ENCODE data around the gene TENM3.

TENM3 gene

DNA sequence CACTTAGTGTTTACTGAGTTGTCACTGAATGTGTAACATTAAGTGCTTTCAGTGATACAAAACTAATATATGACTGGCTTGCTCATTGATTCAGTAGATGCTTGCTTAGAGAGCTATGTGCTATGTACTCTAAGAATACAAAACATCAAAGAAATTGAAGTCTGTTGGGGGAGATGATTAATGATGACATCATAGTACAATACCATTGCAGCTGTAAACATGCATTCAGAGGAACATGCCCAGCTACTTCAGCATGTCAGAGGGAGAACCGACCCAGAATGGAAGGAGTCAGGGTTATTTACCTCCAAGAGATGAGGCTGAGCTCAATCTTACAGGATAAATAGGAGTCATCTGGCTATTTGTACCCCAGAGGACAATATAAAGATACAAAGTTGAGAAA lies 290.8 kb downstream of the TENM3 start:
- DNase-seq: no peak

DNA sequence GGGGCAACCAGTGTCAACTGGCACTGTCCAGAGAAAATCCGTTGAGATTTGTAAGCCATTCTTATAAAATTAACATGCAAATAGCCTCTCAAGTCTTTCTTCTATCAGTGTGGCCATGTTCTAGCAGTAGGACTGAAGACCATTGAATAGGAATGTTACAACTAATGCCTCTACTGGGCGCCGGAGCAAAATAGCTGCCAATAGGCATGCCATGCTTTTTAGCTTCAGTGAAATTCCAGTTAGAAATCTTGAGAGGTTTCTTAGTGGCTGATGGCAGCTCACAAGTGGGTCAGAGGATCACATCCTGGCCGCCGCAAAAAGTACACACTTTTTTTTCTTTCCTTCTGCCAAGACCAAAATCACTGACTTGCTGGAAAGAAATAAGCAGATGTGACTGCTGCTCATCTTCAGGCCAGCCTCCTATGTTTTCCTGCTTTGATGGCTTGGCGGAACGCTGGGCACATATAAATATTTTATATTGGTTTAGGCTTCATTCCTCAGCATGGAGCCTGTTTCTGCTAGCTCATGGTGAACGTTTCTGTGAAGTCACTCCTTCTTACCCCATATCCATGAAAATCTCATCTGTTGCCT lies 293.1 kb downstream of the TENM3 start:
- no peak for DNase-seq

DNA sequence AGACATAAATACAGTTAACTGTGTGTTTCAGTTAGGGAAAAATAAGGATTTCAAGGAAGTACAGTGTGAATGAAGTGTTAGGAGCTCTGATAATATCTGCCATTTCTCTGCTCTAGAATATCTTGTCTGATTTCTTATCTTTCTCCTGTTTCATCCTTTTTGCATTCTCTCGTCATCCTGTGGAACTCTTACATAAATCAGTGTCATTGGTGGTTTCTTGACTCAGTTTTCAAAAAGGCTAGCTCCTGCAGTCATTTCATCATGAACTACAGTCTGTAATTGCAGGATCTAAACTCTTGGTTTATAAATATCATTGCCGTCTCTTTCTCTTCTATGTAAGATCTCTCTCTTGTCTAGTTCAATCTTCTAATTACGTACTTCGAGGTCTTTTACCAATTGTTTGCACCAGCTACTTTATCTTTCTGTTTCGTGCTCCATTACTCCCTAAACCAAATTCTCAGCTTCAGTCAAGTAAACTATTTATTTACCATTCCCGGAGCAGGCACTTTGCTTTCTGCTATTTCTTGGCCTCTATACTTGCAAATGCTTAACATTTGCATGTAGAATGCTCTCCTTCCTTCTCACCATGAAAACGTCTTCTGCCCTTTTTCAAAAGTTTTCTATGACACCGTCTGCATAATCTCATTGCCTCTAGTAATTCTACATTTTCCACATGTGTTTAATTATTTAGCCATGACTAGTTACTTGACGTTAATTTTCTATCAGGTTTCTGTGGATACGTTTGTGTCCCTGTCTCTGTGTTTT lies 294.0 kb downstream of the TENM3 start:
- no peak for DNase-seq

DNA sequence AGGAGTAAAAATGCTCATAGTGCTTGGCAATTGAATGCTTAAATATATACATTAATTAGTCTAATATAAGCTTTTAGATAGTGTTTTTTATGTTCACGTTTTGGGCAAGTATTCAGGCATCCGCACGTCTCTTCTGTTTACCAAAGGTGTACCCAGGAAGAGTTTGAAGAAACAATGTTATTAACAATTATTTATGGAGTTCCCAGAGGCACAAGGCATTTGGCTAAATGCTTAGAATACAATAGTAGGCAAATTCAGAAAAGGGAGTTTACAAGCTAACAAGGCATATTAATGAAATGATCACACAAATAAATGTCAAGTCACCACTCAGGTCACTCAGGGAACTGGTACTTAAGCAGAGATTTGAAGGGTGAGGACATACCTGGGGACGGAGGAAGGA lies 294.8 kb downstream of the TENM3 start:
- DNase-seq: no peak

DNA sequence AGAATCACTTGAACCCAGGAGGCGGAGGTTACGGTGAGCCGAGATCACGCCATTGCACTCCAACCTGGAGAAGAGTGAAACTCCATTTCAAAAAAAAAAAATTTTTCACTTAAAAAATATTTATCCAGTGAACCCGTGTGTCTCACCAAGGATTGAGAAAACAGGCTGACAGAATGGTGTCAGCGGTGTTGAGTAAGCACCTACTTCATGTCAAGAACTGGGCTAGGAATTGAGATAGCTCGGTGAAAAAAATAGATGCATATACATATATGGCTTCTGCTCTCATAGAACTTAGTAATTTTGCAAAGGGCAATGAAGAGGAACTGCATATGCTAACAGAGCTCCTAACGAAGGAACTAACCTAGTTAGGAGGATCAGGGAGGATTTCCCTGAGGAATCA lies 297.3 kb downstream of the TENM3 start:
- no peak for DNase-seq

DNA sequence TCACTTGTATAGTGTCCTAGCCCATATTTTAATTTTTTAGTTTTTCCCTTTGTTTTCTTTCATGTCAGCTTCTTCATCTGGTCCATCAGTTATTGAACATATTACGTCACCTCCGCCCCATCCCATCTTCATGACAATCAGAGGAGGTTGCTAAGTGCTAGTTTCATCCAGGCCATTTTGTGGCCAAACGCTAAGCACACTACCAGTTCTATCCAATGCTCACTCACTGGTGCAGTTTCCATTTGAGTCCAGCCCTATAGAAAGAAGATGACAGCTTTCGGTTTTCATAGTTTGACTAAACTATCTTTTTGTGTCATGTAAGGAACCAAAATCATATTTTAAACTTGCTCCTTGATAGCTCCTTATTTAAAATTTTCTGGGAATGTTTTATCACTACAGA lies 304.2 kb downstream of the TENM3 start:
- no peak for DNase-seq

DNA sequence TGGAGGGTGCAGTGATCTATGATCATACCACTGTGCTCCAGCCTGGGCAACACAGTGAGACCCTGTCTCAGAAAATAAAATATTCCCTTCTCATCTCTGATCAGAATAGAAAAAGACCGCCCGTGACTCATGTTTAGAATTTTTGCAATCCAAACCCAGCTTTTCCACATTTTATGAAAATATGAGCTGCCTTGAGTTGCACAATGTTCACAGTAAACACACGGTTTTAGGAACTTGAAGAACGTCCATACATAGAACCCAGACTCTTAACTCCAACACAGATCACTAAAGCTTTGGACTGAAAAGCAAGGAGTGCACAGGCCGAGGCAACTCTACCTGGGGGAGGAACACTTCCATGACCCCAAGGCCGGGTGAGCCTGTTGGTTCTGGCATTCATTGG lies 305.0 kb downstream of the TENM3 start:
- no peak for DNase-seq

DNA sequence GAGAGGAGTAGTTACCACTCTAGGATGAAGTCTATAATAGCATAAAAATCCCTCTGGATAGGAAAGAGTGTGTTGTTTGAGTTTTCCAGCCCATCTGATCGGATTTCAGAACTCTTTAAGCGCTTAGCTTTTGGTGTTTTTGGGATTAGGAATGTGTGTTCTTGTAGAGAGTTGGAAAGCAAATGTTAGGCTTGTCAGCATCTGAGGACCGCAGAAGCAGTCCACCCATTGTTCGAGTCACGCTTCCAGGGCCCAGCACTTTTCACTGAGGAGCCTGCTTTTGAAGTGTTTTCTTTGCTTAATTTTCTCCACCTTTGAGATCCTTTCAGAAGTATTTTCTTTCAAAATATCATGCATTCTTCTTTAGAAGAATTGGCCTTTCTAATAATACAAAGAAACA lies 306.2 kb downstream of the TENM3 start:
- no peak for DNase-seq

DNA sequence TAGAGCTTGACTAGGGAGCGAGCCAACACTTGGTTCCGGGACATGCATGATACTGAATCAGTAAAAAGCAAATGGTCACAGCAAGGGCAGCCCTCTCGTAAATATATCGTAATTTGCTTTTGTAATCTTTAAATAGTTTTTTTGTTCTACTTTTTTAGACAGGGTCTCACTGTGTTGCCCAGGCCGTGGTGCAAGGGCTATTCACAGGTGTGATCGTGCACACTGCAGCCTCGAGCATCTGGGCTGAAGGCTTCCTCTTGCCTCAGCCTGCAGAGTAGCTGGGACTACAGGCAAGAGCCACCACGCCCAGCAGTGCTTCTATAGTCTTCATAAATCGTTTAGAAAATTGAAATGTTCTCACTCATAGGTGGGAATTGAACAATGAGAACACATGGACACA lies 309.7 kb downstream of the TENM3 start:
- DNase-seq: no peak

DNA sequence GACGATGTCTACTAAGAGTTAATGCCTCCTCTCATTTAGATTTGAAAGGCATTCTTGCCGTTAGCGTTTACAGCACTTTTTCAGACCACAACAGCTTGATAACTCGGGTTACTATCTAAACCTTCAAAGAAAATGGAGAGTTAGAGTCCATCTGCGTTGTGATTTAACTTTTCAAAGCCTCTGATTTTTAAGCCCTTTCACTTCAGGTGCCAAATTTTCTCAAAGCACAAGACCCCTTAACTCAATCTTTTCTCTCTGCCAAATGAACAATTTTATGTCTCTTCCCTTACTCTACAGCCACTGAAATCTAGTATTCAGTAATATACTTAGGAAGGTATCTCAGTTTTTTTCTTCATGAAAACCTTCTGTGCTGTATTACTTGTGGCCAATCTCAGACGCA lies 310.5 kb downstream of the TENM3 start:
- DNase-seq: no peak

DNA sequence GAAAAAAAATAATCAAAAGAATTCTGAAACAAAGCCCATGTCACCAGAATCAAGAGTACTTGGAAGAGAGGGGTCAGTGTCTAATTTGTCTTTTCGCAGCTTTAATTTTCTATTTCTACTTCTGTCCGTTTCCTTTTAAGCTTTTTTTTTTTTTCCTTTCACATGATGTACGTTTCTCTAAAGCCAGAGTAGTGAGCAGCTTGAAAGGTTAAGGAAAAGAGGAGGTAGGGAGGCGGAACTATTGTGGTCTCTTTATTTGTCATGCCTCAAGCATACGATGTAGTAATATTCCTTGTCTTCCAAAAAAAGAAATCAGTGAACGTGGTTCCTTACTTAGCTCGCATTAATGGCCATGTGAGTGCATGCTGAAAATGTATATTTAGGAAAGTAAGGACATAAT lies 311.5 kb downstream of the TENM3 start:
- no peak for DNase-seq

DNA sequence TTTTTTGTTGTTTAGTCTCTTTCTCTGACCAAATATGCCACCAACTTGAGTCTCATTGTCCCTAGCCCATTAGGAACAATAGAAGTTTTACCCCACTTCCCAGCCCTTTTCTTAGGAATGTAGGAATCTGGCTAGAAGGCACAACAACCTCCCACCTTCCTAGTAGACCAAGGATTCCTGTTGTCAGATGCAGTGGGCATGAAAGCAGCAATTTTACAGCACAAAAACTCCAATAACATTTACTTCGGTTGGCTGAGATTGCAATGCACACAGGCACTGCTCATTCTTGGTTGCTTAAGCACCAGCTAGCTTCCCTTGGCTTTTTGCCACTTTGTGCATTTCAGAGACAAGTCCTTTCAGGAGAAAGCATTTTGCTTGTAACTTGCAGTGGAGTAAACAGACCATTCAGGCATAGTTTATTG lies 312.8 kb downstream of the TENM3 start:
- no peak for DNase-seq

DNA sequence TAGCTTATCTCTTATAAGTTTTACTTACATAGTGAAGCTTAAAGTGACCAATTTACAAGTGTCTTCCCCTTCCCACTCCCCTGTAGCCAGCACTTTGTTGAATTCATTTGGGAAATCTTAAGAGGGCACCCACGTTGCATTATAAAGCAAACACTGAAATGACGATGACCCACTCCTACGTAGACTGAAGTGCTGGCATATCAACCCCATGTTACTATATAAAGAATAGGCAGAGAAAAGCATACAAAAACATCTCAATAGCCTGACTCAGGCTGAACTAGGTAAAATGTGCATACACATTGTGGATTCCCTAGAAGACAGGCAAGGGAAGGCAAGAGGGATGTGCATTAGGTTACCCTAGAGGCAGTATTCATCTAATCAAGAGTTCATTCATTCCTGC lies 313.4 kb downstream of the TENM3 start:
- no peak for DNase-seq

DNA sequence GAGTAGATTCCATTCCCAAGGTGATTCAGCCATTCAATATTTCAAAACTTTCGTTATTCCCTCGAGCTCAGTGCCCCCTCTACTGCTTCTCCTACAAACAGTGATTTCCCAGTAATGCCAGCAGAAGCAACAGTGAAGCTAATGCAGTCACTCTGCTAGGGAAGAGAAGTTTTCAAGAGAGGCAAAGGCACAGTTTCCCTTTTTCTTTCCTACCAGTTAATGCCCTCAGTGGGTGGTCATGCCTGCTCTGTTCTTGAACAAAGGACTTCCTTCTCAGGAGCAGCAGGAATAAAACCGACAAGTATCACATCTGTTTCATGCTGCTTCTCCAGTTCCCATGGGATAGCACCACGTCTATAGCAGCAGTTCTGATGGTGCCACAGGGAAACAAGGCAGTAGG lies 317.2 kb downstream of the TENM3 start:
- no peak for DNase-seq

DNA sequence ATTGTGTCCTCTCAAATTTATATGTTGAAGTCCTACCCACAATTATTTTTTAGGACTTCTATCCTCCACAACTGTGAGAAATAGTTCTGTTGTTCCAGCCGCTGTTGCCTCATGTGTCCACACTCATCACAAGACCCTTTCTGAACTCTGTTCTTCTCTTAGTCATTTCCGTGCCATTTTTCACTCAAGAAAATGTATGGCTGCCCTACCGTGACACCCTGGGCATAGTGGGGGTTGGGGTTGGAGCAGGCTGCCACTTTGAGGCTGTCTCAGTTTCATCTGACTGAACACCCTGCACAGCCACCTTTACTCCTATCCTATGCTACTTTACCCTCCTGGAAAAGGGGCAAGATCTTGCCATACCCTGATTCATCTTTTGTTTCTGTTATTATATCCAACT lies 319.1 kb downstream of the TENM3 start:
- no peak for DNase-seq

DNA sequence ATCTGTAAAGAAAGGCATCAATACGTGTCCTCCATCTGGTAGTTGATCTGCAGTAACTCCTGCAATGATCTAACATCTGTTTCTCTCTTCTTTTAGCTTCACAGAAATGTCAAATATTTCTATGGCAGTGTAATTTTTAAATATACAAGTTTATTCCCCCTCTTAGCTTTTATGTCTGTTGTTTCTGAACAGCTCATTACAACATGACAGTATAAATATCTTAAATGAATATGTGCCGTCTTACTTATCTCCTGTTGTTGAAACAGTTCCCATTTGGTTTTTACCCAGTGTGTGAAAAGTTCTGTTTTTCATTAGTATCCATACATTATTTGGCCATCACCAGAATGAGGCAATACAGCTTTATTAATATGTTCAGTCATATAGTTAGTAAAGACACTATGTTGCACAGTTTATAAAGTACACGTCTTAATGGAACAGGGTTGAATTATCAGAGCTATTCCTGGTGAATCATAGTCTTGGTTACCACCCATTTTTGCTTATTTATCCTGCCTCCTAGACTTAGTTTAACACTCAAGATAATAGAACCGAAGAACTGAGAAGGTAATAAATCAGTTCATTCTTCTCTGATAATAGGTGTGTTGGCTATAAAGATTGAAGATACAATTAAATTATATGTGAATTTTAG lies 321.6 kb downstream of the TENM3 start:
- DNase-seq: no peak

DNA sequence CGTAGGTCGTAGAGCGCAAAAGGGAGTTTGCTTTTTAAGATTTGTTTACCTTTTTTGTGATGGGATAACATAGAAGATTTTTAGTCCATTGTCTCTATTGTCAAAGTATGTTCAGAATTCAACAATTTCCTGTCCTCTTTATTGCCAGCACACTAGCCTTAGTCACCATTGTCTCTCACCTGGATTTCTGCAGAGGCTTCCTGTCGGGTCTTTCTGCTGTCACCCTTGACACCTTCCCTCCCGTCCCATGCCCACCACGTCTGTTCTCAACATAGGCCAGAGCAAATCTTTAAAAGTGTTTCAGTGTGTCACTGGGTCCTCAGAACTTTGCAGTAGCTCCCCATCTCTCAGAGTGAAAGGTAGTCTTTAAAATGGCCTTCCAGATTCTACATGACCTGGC lies 323.9 kb downstream of the TENM3 start:
- DNase-seq: no peak

DNA sequence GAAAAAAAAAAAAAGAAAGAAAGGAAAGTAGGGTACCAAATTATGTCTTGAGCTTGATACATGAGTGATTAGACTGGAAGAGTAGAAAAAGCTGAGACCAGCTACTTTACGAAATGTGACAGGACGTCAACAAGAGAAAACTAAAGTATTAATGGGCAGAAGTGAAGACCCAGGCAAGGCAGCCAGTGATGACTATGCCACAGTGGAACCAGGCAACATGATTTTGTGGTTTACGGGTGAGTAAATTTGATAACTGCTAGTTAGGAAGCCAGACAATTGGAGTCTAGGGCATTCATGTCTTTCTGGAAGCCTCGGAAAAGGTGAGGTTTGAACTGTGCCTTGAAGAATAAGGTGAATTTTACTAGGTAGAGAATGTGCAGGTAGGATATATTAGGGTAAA lies 326.4 kb downstream of the TENM3 start:
- no peak for DNase-seq

DNA sequence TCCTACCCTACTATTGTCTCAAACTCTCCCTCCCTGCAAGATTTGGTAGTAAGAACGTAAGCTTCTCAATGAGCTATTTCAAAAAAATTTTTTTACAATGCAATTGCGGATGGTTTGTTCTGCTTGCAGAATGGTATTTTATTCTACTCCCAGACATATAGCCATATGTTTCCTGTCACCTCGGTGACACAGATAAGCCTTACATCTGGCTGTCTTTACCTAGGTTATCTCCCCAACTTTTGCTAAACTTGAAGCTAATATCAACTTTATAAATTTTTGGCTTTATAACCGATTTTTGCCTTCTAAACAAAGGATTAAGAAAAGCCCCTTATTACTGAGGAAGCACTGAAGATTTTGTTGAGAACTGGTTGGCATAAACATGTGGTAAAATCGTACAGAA lies 331.5 kb downstream of the TENM3 start:
- DNase-seq: no peak

DNA sequence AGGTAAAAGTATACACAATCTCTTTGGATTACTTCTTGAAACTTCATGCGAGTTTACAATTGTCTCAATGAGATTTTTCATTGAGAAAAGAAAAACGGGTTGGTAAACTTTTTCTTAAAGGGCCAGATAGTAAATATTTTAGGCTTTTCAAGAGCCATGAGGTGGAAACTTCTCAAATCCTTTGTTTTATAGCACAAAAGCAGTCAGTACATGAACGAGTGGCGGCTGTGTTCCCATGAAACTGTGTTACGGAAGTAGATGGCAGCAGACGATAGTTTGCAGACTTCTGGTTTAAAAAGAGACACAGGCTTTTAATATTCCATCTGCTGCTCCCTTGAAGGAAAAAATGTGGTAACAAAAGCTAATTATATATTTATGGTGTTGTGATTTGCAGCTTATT lies 332.0 kb downstream of the TENM3 start:
- no peak for DNase-seq

DNA sequence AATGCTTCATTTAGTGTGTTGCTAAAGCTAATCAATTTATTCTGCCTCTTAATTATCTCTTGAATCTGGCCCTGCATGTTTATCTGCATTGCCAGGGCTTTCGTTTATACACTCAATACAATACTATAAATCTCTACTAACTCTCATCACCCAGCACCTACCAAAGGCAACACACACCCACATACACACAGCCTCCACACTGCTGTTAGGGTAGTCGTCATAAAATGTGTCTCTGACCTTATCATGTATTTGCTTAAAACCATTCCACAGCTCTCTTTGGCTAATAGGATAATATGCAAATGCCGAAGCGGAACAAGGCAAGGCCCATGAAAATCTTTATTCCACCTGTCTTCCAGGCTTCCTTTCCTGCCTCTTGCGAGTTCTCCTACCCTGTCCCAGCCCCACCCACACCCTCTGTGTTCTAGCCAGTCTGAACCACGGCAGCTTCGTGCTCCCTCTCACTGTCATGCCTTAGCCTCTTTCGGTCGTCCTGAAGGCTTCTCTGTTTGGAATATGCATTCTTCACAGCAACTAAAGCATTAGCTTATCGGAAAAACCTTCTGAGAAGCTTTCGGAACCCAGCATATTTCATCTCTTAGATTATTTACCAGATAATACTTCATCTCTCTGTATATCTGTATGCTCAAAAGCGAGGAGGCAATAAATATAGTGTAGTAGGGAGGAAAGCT lies 333.5 kb downstream of the TENM3 start:
- DNase-seq: no peak

DNA sequence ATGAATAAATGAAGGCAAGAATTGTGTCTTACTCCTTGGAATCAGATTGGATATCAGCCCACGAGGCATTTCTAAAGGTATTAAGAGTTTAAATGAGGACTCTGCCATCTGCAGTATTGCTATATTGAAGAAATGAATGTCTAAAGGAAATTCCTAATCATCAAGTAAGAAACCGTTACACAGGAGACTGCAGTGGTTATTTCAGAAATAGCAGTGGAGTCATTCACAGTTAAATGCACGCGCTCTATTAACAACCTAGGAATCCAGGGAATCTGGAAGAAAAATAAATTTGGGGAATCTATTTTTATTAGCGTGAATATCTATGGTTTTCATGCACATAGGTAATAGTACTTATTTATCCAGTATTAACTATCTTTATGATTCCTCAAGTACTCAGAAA lies 334.2 kb downstream of the TENM3 start:
- DNase-seq: no peak

DNA sequence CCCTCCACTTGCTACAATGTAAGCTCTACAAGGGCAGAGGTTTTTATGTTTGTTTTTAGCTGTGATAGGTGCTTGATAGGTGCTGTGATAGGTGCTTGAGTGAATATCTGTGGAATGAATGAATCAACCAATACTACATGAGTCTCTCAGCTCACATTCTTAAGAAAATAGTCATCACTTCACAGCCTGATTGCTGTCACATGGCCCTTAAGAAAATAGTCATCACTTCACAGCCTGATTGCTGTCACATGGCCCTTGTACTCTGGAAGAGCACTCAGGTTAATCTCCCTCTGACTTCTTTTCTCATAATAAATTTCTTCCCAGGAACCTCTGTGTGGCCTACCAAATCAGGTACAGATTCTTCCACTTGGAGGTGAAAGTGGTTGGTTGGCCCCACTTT lies 335.2 kb downstream of the TENM3 start:
- no peak for DNase-seq

DNA sequence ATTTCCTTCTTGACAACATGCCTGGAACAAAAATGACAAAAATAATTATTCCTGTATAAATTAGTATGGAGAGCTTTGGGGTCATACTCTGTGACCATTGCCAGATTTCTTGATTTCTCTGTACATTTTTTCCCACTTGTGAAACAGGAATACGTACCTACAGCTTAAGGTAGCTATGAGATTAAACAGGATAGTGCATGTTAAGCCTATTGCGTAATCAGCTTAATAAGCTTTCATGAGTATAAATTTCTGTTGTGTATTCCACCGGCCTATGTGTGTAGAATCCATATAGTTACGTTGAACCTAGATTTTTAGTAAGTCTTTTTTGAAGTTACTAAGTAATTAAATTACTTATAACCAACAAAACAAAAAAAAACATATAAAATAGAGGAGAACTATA lies 339.0 kb downstream of the TENM3 start:
- no peak for DNase-seq
